Stimulated activated CD4-positive, alpha-beta T cell treated with anti-CD3 and anti-CD28 coated beads, Interleukin-12 subunit alpha, Interleukin-12 subunit beta, amount 100 ng/mL, for 24 hours (primary cell): ENCODE results near the gene FERMT1.
"Not testable (repeated sequence)": the region's sequence is repeated elsewhere in the genome, so short reads cannot be mapped to it uniquely, and the experiment has no call there.

Source experiments
- DNase-seq, 2 experiments: peaks; one replicate each; pipeline ENCODE4 v3.0.0-alpha.2; 2020; ENCODE audit warnings: low read depth in 2 of 2

FERMT1 gene

GRCh38 chr20:6116758-6117157, 6.1 kb downstream of the FERMT1 start:
- DNase-seq, result no peak

GRCh38 chr20:6115221-6115895, 7.5 kb downstream of the FERMT1 start:
- no peak for DNase-seq

- no peak for DNase-seq
Observed at GRCh38 chr20:6114696-6115095, 8.1 kb downstream of the FERMT1 start.

GRCh38 chr20:6113951-6114350, 8.9 kb downstream of the FERMT1 start:
- no peak for DNase-seq

- DNase-seq, result not testable (repeated sequence)
Observed at GRCh38 chr20:6112965-6113364, 9.9 kb downstream of the FERMT1 start.

- no peak for DNase-seq
Observed at GRCh38 chr20:6108330-6108729, 14.5 kb downstream of the FERMT1 start.

- DNase-seq, result no peak
Observed at GRCh38 chr20:6104493-6105188, 18.2 kb downstream of the FERMT1 start.

GRCh38 chr20:6103301-6103700, 19.5 kb downstream of the FERMT1 start:
- DNase-seq, result no peak

GRCh38 chr20:6101346-6101745, 21.5 kb downstream of the FERMT1 start:
- no peak for DNase-seq

GRCh38 chr20:6100246-6100645, 22.6 kb downstream of the FERMT1 start:
- no peak for DNase-seq

GRCh38 chr20:6099819-6100218, 23.0 kb downstream of the FERMT1 start:
- DNase-seq, result no peak

GRCh38 chr20:6095409-6095808, 27.4 kb downstream of the FERMT1 start:
- no peak for DNase-seq

- no peak for DNase-seq
Observed at GRCh38 chr20:6094565-6094964, 28.3 kb downstream of the FERMT1 start.

GRCh38 chr20:6094063-6094462, 28.8 kb downstream of the FERMT1 start:
- no peak for DNase-seq

GRCh38 chr20:6091661-6092060, 31.2 kb downstream of the FERMT1 start:
- DNase-seq, result no peak

- DNase-seq, result no peak
Observed at GRCh38 chr20:6086868-6087267, 36.0 kb downstream of the FERMT1 start.

- DNase-seq, result no peak
Observed at GRCh38 chr20:6083926-6084325, 38.9 kb downstream of the FERMT1 start.

- no peak for DNase-seq
Observed at GRCh38 chr20:6081236-6081635, 41.6 kb downstream of the FERMT1 start.

GRCh38 chr20:6079016-6079415, 43.8 kb downstream of the FERMT1 start:
- DNase-seq, result no peak

GRCh38 chr20:6075428-6076219, 47.2 kb downstream of the FERMT1 start:
- no peak for DNase-seq

- no peak for DNase-seq
Observed at GRCh38 chr20:6074784-6075183, 48.0 kb downstream of the FERMT1 start.

- no peak for DNase-seq
Observed at GRCh38 chr20:6074145-6074561, 48.7 kb downstream of the FERMT1 start.
